Psoas muscle (tissue), 8 donors: ENCODE results near the gene TEX50. TPM values are rescaled to one million over a fixed set of nuclear protein-coding genes. Genes with fewer than 3 reads are reported as not detected.
"Not testable (repeated sequence)": the region's sequence is repeated elsewhere in the genome, so short reads cannot be mapped to it uniquely, and the experiment has no call there.

Experiments used
- ATAC-seq, 4 donors: fragments of 200-7000 bp; cut with Tn5 transposase; one replicate each; pipeline ENCODE4 v1.9.1; 2020; ENCODE audit warnings: moderate library complexity in 3 of 4, mild to moderate bottlenecking in 2 of 4
- DNase-seq, 2 donors: peaks; one replicate each; pipeline ENCODE4 v3.0.0-alpha.2; 2020
- H3K27ac ChIP-seq: fragments of 200-600 bp; one replicate; pipeline ENCODE4 v1.8.0; 2022
- H3K27me3 ChIP-seq, 3 donors: fragments of 200-600 bp in 1 of 3; one replicate each; pipeline versions ENCODE4 v1.6.1 to v1.8.0; 2013 to 2022; ENCODE audit warnings: low read length in 2 of 3, mild to moderate bottlenecking in 2 of 3, moderate library complexity in 1 of 3; ENCODE audit not compliant: insufficient read depth in 3 of 3
- H3K36me3 ChIP-seq, 2 donors: fragments of 200-600 bp in 1 of 2; one replicate each; pipeline versions ENCODE4 v1.6.1 to v1.8.0; 2013 to 2022; ENCODE audit warnings: low read depth in 1 of 2, mild to moderate bottlenecking in 1 of 2, moderate library complexity in 1 of 2; ENCODE audit not compliant: insufficient read depth in 1 of 2
- H3K4me1 ChIP-seq: fragments of 200-600 bp; one replicate; pipeline ENCODE4 v1.8.0; 2022
- H3K4me3 ChIP-seq: fragments of 200-600 bp; one replicate; pipeline ENCODE4 v1.8.0; 2022; ENCODE audit warnings: mild to moderate bottlenecking
- H3K9me3 ChIP-seq: fragments of 200-600 bp; one replicate; pipeline ENCODE4 v1.8.0; 2022
- CTCF ChIP-seq: fragments of 200-600 bp; IDR thresholded peaks from one replicate; pipeline ENCODE4 v1.8.0; 2022; ENCODE audit warnings: antibody characterized with exemption
- WGBS, 3 donors: extraction: QIAGEN DNeasy Blood & Tissue Kit; methylation state at CpG; one replicate each; pipeline versions ENCODE4 v1.1.6 to v1.1.7; 2013; 5-methylcytosine and 5-hydroxymethylcytosine counted together
- intact Hi-C, 2 donors: fragments of 100-400 bp; cut with DNase I; formaldehyde crosslinking; loops; one replicate each; pipeline versions ENCODE4 v1.11.0 to v1.14.2; 2022
- polyA plus RNA-seq, 3 donors: library from polyadenylated mRNA; stranded (reverse); fragments of 200-250 nt; gene quantifications; one replicate each; pipeline ENCODE4 v1.2.3, GENCODE V29; 2013
- total RNA-seq, 4 donors: library from RNA; stranded (reverse); fragmentation: NEBNext Ultra II Directional in 2 of 4; extraction: Animal tissue kit (Norgen Biotek cat#: 25700) in 2 of 4; gene quantifications; one replicate each; pipeline versions ENCODE4 v1.2.1 to v1.2.4, GENCODE V29; 2021 to 2023
- donor health status: healthy with polysubstance abuse.
- donor health status: DM: no; HTN: no; CAD: no; lungs with moderate emphysema.
- donor health status: Bipolar disorder and iron deficiency.
- donor health status: healthy.
- donor health status: DM: yes; HTN: yes; CAD: no.
- donor health status: DM: no; HTN: no; CAD: no.
- donor health status: DM: no; HTN: no; CAD: no.
- donor health status: DM: yes; HTN: yes; CAD: no.

Gene TEX50
- total and polyA plus RNA-seq, 7 donors, result not detected

- H3K4me1 ChIP-seq, result no peaks in the 10 kb centered on the region
- no peak overlapping the region for H3K27ac ChIP-seq
- no peak for DNase-seq
- H3K9me3 ChIP-seq, result no peaks in the 10 kb centered on the region
- peaks cover 0 to 2% (median 0%) of the 10 kb centered on the region in 3 donors for H3K27me3 ChIP-seq
- intact Hi-C loops, result no loop called here
- no peak for ATAC-seq
- TF ChIP-seq CTCF, result no peak
- WGBS, 3 donors, result 81 to 95% (median 93%) methylated on average over 3 of the region's 3 CpGs
- H3K36me3 ChIP-seq, result no peaks in the 10 kb centered on the region
- H3K4me3 ChIP-seq, result no peak overlapping the region
Measured at GRCh38 chr1:173663159-173663558, 28.0 kb downstream of the TEX50 start.

DNA sequence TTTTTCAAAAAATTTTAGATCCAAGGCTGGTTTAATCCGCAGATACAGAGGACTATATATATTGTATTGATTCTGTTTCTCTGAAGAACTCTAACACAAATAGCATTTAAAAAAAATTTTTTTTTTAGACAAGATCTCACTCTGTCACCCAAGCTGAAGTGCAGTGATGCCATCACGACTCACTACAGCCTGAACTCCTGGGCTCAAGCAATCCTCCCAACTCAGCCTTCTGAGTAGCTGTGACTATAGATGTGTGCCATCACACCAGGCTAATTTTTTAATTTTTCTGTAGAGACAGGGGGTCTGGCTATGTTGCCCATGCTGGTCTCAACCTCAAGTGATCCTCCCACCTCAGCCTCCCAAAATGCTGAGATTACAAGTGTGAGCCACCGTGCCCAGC, 31.5 kb downstream of the TEX50 start:
- Histone ChIP-seq H3K4me3 (no peak overlapping the region), H3K27me3 (peaks cover 0 to 18% (median 0%) of the 10 kb centered on the region in 3 donors), H3K4me1 (no peaks in the 10 kb centered on the region), H3K27ac (no peak overlapping the region), H3K36me3 (no peaks in the 10 kb centered on the region), H3K9me3 (no peaks in the 10 kb centered on the region)
- no peak for TF ChIP-seq CTCF
- DNase-seq, result no peak
- 88 to 94% (median 91%) methylated on average over 3 of the region's 3 CpGs for WGBS, 3 donors
- no peak for ATAC-seq
- intact Hi-C loops, result no loop called here

GRCh38 chr1:173669491-173669941, 34.4 kb downstream of the TEX50 start, which contains the start of gene ANKRD45:
TSS of gene ANKRD45 (minus strand) at chr1:173669851. CDS start at chr1:173659418, 10,433 bp downstream.
- WGBS, 3 donors, result 1 to 2% (median 2%) methylated on average over 33 of the region's 33 CpGs
- no peaks in the 10 kb centered on the region for H3K4me1 ChIP-seq
- ATAC-seq (no peak), DNase-seq (no peak)
- no peaks in the 10 kb centered on the region for H3K9me3 ChIP-seq
- H3K27me3 ChIP-seq, result peaks cover 0 to 18% (median 0%) of the 10 kb centered on the region in 3 donors
- TF ChIP-seq CTCF, result no peak
- no peak within 1 kb of the TSS for H3K27ac ChIP-seq
- peak within 1 kb of the TSS; percentile 49 for H3K4me3 ChIP-seq
- H3K36me3 ChIP-seq, result no peaks in the 10 kb centered on the region
- intact Hi-C loops, result no loop called here

DNA sequence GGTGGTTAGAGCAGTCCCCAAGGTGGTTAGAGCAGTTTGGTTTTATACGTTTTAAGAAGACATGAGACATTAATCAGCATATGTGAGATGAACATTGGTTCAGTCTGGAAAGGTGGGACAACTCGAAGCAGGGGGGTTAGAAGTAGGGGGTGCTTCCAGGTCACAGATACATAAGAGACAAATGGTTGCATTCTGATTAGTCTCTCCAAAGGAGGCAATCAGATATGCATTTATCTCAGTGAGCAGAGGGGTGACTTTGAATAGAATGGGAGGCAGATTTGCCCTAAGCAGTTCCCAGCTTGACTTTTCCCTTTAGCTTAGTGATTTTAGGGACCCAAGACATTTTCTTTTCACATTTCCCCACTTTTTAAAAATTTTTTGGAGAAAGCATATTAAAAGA, 39.4 kb downstream of the TEX50 start:
- intact Hi-C loops, result not testable (repeated sequence)

DNA sequence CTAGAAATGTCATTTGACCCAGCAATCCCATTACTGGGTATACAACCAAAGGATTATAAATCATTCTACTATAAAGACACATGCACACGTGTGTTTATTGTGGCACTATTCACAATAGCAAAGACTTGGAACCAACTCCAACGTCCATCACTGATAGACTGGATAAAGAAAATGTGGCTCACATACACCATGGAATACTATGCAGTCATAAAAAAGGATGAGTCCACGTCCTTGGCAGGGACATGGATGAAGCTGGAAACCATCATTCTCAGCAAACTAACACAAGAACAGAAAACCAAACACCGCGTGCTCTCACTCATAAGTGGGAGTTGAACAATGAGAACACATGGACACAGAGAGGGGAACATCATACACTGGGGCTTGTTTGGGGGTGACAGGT, 45.0 kb downstream of the TEX50 start:
- H3K9me3 ChIP-seq, H3K27me3 ChIP-seq, H3K4me3 ChIP-seq, ATAC-seq, intact Hi-C loops, H3K27ac ChIP-seq, H3K4me1 ChIP-seq, H3K36me3 ChIP-seq, DNase-seq: not testable (repeated sequence)
- 80 to 86% (median 82%) methylated on average over 5 of the region's 5 CpGs for WGBS, 3 donors

More for the DNA sequence above, 39.4 kb downstream of the TEX50 start:
- not testable (repeated sequence) for ATAC-seq, H3K9me3 ChIP-seq, DNase-seq, H3K4me1 ChIP-seq, H3K36me3 ChIP-seq, H3K4me3 ChIP-seq, H3K27ac ChIP-seq, H3K27me3 ChIP-seq
- WGBS, 3 donors, result 72 to 78% (median 73%) methylated on average over 2 of the region's 2 CpGs

DNA sequence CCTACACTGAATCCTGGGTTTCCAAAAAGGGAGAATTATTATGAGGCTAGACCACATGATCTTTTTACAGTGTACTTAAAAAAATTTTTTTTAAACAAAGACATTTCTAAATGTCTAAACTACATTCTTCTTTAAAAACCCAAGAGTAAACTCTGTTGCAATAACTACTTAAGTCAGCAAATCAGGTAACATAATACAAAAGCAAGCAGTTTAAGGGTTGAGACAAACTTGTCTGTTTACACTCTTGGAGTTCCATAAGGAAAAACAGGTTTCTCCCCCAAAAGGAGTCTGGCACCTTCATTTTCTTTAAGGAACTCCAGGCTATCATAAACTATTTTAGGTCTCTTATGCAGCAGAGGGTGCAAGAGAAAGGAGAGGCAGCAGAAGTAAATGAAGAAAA, 47.0 kb downstream of the TEX50 start:
- no peak overlapping the region for H3K4me3 ChIP-seq
- no peak for ATAC-seq
- no peak for TF ChIP-seq CTCF
- no peak overlapping the region for H3K27ac ChIP-seq
- intact Hi-C loops, result no loop called here
- no peaks in the 10 kb centered on the region for H3K4me1 ChIP-seq
- no peaks in the 10 kb centered on the region for H3K9me3 ChIP-seq
- no peaks in the 10 kb centered on the region for H3K36me3 ChIP-seq
- no peak for DNase-seq
- H3K27me3 ChIP-seq, result no peaks in the 10 kb centered on the region

- 83 to 90% (median 86%) methylated on average over 4 of the region's 4 CpGs for WGBS, 3 donors
- DNase-seq, H3K36me3 ChIP-seq, H3K4me3 ChIP-seq, H3K27me3 ChIP-seq, intact Hi-C loops, ATAC-seq, H3K4me1 ChIP-seq, H3K27ac ChIP-seq, H3K9me3 ChIP-seq: not testable (repeated sequence)
Measured at GRCh38 chr1:173683838-173684237, 48.7 kb downstream of the TEX50 start.

DNA sequence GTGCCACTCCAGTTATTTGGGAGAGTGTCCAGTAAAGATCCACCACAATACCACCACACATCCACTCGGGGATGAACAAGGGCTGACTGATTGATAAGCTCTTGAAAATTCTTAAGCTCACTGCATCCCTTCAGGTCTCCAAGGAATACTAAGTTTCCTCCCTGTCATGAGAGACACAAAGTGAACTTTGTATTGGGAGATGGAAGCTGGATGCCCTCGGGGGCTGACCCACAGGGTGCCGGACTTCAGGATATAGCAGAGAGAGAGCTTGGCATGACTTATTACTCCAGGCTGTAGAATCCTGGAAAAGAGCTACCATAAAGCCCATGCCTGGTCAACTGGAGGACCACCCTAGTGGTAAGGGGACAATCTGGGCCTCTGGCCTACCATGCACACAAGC, 50.0 kb downstream of the TEX50 start:
- DNase-seq, H3K4me1 ChIP-seq, H3K36me3 ChIP-seq, H3K27ac ChIP-seq, H3K27me3 ChIP-seq, intact Hi-C loops, H3K4me3 ChIP-seq, H3K9me3 ChIP-seq, ATAC-seq: not testable (repeated sequence)
- WGBS, 3 donors, result 69 to 71% (median 70%) methylated on average over 3 of the region's 3 CpGs
